Measurements from ENCODE around the gene MARS1.
"Not testable (repeated sequence)": the region's sequence is repeated elsewhere in the genome, so short reads cannot be mapped to it uniquely, and the experiment has no call there.

The MARS1 gene

GRCh38 chr12:57551637-57552305 is 63.9 kb downstream of the MARS1 start:
- no peak for DNase-seq (ENCODE audit: low read depth)

GRCh38 chr12:57552306-57552651 is 64.4 kb downstream of the MARS1 start:
- no peak for DNase-seq (ENCODE audit: low read depth)

GRCh38 chr12:57552835-57553313 is 65.0 kb downstream of the MARS1 start:
- DNase-seq (ENCODE audit: low read depth): no peak

- no peak for DNase-seq (ENCODE audit: low read depth)
Measured at GRCh38 chr12:57553343-57554202, 65.7 kb downstream of the MARS1 start.

- no peak for DNase-seq (ENCODE audit: low read depth)
Measured at GRCh38 chr12:57554453-57554852, 66.6 kb downstream of the MARS1 start.

GRCh38 chr12:57554897-57555296 is 67.0 kb downstream of the MARS1 start:
- no peak for DNase-seq (ENCODE audit: low read depth)

- no peak for DNase-seq (ENCODE audit: low read depth)
Measured at GRCh38 chr12:57558864-57559263, 71.0 kb downstream of the MARS1 start.

GRCh38 chr12:57560516-57560915 is 72.6 kb downstream of the MARS1 start:
- no peak for DNase-seq (ENCODE audit: low read depth)

- DNase-seq (ENCODE audit: low read depth): not testable (repeated sequence)
Measured at GRCh38 chr12:57561117-57561516, 73.2 kb downstream of the MARS1 start.

- DNase-seq (ENCODE audit: low read depth): no peak
Measured at GRCh38 chr12:57563358-57563757, 75.5 kb downstream of the MARS1 start.

- no peak for DNase-seq (ENCODE audit: low read depth)
Measured at GRCh38 chr12:57564178-57564740, 76.4 kb downstream of the MARS1 start.

Data from activated T-cell treated with anti-CD3 and anti-CD28 coated beads for 48 hours (primary cell).